NCI-H2196 treated with DMSO at 0.1 percent for 48 hours (cell line): ENCODE data around the gene KIF3A.
A peak's percentile ranks its signal among the peaks of the same experiment; 100 is the strongest.

Source experiments
- DNase-seq: peaks from one replicate; lab custom pipeline; 2025; ENCODE audit not compliant: unreplicated experiment; lab: John Stamatoyannopoulos, UW

KIF3A gene

GRCh38 chr5:132736853-132737833 is at the start of gene KIF3A:
TSS of gene KIF3A (minus strand) at chr5:132737546. CDS start at chr5:132737419, 127 bp downstream.
- peak; percentile 99 for DNase-seq

DNA sequence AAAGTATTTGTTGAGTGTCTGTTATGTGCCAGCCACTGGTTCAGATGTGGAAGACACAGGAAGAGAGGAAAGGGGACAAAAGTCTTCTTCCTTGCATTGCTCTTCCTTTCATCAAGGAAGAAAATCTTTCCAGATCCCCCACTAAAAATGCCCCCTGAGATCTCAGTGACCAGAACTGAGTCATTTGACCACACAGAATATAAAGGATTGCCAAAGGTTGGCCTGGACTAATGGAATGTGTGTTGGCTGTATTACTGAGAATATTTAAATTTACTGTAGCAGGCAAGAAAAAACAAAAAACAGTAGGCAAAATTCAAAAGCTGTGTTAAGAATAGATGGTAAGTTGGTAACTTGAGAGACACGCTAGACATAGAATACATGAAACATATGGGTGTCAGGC is 49.7 kb upstream of the KIF3A start:
- no peak for DNase-seq

DNA sequence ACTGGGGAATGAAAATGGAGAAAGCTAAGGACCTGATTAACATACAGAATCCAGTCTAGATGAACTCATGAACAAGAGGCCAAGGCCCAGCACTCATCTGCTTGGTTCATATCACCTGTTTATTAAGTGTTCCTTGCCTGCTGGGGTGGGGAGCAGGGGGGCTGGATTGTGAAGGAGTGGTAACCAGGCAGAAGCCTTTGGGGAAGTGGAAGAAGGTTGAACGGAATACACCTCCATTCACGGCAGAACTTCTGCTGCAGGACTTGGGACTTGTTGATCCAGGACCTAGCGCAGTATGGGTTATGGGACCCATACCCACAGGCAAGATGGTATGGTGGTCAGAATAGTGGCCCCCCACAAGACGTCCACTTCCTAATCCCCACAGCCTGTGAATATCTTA is 48.5 kb upstream of the KIF3A start:
- DNase-seq = no peak

DNA sequence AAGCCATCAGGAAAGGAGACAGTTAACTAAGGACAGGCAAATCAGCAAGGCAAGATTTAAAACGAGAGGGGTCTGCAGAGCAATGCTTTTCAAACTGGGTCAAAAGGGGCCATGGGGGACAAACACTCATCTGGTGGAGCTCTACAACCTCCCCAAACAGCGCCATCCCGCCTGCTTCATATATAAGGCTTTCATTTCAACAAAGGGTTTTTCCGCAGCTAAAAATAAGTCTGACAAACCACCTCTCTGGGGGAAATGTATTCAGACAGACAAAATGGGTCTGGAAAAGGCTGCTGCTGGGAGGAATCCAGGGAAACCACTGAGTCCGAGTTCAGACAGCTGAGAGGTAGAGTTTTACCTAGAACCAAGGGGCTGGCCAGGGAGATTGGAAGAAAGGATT is 48.0 kb upstream of the KIF3A start:
- no peak for DNase-seq

DNA sequence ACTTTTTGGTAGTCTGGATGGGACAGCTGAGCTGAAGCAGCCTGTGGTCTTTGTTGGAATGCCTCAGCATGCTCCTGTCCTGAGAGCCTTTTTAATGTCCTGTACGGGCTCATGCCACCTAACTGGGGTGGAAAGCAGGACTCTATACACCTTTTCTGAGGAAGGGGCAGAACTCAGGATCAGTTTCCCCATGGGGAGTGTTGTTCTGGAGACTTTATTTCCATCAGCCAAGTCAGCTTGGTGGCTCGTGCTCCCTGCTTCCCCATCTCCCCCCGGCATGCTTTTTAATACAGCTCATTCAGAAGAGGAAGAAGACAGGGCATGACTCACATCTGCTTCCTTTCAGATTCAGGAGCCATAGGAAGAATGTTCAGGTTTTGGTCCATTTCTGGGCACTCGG is 44.8 kb upstream of the KIF3A start:
- no peak for DNase-seq

DNA sequence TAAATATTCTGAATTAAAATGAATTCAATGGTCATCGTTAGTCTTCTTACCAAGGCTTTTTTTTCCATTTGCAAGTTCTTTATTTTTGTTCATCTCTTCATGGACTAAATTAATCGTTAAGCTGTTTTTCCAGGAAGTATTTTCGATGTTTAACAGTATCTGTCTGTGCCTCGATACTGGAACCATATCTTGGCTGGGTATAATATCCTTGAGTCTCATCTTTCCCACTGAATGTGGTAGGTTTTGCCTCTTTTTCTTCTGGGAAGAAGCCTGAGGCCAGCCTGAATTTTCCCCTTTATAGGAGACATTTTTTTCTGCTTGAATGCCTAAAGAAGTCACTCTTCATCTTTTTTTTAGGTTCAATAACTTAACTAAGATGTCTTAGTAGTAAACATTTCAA is 43.7 kb upstream of the KIF3A start:
- DNase-seq = no peak

GRCh38 chr5:132780577-132780976 is 43.2 kb upstream of the KIF3A start:
- DNase-seq = no peak

GRCh38 chr5:132779961-132780360 is 42.6 kb upstream of the KIF3A start:
- no peak for DNase-seq

- no peak for DNase-seq
Observed at GRCh38 chr5:132778856-132779255, 41.5 kb upstream of the KIF3A start.

GRCh38 chr5:132778129-132778528 is 40.8 kb upstream of the KIF3A start:
- DNase-seq = no peak

DNA sequence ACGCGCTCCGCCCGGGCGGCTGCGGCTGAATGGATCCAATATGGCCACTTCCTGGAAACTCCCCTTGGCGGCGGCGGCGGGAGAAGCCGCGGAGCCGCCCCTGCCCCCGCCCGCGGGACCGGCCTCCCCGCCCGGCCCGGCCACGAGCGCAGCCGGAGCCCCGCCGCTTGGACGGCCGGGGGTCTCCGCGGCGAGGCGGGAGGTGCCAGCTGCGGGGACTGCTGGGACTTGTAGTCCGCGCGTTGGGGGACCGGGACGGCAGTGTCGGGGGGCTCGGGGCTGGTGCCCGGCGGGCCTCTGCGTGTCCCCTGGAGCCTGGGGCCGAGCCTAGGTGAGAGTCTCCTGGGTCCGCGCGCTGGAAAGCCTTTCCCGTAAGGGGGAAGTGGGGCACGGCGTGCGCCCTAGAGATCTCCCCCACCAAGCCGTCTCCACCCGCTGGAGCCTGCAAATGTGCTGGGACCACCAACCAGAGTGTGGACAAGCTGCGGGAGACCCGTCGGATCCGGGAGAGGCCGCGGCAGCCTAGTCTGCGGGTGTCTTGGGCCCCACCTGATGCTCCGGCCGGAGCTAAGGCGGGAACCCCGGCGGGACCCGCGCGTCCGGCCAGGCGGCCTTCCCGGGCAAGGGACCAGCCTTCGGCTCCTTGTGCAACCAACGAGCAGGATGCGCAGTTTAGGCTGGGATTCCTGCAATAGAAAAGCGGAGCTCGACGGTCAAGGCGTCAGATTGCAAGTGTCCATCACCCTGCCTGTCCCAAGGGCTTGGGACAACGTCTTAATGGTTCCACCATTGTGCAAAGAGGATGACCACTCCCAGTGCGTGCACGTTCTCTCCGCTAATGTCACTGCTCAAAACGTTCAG is 40.1 kb upstream of the KIF3A start, which contains the start of gene SEPTIN8:
SEPTIN8 (minus strand) TSS at position 31 of the 861 bp plus-strand sequence. CDS start 102 bp downstream, outside the sequence.
- no peak for DNase-seq

GRCh38 chr5:132776938-132777208 is 39.5 kb upstream of the KIF3A start:
- no peak for DNase-seq

DNA sequence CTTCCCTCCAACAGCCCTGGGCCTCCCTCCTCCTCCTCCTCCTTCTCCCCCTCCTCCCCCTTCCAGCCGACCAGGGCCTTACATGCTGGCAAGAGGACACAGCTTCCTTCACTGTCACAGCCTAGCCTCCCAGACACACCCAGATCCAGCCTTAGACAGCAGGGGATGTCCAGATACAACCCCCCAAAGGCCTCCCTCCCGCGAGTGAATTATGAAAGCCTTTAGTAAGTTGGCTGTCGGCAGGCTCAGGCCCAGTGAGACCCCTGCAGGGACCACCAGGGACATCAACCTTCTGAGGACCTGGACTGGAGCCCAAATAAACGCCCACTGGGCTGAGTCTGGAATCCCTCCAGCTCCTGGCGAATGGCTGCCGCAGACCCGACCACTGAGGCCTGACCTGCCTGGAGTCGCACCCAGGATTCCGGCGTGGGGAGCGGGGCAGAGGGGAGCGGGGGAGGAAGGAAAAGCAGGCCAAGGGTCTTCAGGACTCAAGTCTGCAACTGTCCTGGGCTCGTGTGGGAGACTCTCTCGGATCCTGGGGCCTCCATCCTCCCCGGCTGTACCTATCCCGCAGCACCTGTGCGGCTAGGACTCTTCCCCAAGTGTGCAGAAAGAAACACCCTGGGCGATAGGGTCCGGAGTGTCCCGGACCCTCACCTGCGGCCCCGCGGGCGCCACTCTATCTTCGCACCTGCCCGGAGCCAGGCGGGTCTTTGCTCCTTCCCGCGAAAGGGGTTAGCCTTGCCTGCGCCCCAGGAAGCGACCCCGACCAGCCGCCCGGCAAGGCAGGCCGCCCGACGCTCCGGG is 39.0 kb upstream of the KIF3A start:
- no peak for DNase-seq

- DNase-seq = no peak
Observed at GRCh38 chr5:132775476-132775961, 38.2 kb upstream of the KIF3A start.

GRCh38 chr5:132774896-132775295 is 37.5 kb upstream of the KIF3A start:
- no peak for DNase-seq

GRCh38 chr5:132774406-132774805 is 37.1 kb upstream of the KIF3A start:
- no peak for DNase-seq

GRCh38 chr5:132773601-132774355 is 36.4 kb upstream of the KIF3A start:
- no peak for DNase-seq

DNA sequence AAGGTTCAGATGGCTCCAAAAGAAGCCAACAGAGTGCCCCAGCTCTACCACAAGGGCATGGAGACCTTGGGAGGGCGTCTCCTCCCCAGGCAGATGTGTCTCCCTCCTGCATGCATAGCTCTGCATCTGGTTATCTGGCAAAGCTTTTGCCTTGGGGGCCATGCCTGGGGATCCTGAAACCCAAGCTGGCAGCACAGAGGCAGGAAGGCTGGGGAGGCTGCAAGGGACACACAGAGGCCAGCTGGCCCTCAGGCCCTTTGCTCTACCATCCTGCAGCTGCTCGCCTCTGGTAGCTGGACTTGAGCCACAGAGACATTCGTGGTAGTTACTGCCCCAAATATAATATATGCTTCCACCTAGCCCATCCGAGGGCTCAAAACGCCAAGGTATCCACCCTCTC is 35.8 kb upstream of the KIF3A start:
- no peak for DNase-seq

- DNase-seq = no peak
Observed at GRCh38 chr5:132772291-132773070, 35.1 kb upstream of the KIF3A start.
